Right hindlimb (tissue), 1 donor: Measurements from ENCODE around the gene IFTAP.
"Not testable (repeated sequence)": the region's sequence is repeated elsewhere in the genome, so short reads cannot be mapped to it uniquely, and the experiment has no call there.

ENCODE experiments used
- DNase-seq: peaks from one replicate; pipeline ENCODE4 v3.0.0-alpha.2; 2018

Gene IFTAP

GRCh38 chr11:36594316-36594989 lies at the start of gene IFTAP:
TSS of gene IFTAP (plus strand) at chr11:36594502. CDS start at chr11:36610104, 15,602 bp downstream.
- DNase-seq = peak; percentile 76

DNA sequence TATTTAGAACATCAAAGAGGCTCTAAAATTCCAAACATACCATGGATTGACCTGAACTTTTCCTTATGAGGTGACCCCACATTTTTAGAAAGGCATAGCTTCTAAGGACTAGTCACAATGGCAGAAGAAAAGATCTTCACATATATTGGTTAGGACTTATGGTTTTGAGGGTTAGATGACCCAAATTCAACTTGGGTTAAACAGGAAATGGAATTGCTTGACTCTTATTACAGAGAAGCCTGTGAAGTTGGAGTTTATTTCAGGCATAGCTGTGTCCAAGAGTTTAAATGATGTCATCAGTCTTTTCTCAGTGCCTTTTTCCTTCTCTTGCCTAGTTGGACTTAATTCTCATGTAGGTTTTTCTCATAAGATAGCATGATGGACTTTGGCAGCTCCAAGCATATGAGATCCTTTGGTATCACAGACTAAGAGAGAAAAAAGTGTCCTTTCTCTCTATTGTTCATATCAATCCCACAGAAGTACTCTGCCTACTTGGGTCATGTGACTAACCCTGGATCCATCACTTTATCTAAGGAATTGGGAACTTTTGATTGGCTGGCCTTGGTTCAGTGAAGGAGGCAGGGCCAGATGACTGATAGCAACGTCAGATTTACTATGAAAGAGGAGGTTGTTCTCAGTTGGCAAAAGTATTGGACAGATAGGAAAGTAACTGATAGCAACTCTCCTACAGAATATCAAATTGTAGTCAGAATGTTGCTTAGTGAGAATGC lies 43.8 kb upstream of the IFTAP start:
- DNase-seq = no peak

DNA sequence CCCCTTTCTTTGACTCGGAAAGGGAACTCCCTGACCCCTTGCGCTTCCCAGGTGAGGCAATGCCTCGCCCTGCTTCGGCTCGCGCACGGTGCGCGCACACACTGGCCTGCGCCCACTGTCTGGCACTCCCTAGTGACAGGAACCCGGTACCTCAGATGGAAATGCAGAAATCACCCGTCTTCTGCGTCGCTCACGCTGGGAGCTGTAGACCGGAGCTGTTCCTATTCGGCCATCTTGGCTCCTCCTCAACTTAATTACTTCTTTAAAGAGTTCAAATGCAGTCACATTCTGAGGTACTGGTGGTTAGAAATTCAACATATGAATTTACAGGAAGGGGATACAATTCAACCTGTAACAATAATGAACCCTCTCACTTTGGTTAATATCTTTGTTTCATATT lies 36.9 kb upstream of the IFTAP start:
- not testable (repeated sequence) for DNase-seq

- DNase-seq = no peak
Observed at GRCh38 chr11:36557991-36558390, 36.3 kb upstream of the IFTAP start.

- DNase-seq = no peak
Observed at GRCh38 chr11:36558571-36559413, 35.5 kb upstream of the IFTAP start.

- peak; percentile 59 for DNase-seq
Observed at GRCh38 chr11:36564376-36565030, 29.8 kb upstream of the IFTAP start.

DNA sequence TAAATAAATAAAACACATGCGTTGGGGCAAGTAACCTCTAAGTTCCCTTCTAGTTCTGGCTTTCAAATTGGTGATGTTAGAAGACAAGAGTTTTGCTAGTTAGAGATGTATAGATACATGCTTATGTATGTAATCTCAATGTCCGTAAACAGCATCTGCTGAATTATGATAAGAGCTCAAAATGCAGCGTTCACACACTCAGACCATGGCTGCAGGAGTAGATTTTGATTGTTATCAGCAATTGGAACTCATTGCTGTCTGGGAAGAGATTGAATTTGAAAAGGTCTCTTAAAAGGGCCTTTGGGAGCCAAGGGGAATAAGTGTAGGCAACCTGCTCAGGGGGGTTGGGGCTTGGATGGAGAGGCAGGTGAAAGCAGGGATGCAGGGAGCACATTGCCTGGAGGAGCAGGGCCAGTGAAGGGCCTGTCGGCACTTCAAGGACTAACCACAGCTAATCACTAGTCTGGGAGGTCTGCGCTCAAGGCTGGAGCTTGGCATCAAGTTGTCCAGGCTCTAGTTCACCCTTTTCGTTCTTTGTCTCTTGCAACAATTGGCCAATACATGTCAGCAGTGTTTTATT lies 29.2 kb upstream of the IFTAP start:
- no peak for DNase-seq

- no peak for DNase-seq
Observed at GRCh38 chr11:36566407-36567053, 27.8 kb upstream of the IFTAP start.

DNA sequence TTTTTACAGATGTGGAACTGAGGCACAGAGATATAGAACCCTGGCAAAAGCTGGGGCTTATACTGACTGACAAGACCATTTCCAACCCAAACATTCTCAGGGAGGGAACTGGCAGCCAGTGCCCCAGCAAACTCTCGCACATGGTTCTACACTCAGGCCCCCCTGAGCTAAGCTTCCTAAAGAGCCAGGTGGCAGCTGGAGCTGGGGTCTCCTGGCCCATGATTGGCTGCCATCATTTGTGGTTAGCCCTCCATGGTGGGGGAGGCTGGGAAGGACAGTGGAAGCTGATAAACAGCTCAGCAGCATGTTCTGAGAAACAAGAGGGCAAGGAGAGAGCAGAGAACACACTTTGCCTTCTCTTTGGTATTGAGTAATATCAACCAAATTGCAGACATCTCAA lies 26.6 kb upstream of the IFTAP start, which contains the start of gene RAG1:
Gene RAG1 (plus strand): TSS at position 314 of the 400 bp plus-strand sequence. CDS start 5,298 bp downstream, outside the sequence.
- DNase-seq = no peak

GRCh38 chr11:36569095-36569494 lies 25.2 kb upstream of the IFTAP start:
- DNase-seq = no peak

- DNase-seq = no peak
Observed at GRCh38 chr11:36574486-36574885, 19.8 kb upstream of the IFTAP start.

GRCh38 chr11:36577373-36577772 lies 16.9 kb upstream of the IFTAP start:
- no peak for DNase-seq

- no peak for DNase-seq
Observed at GRCh38 chr11:36577859-36578258, 16.4 kb upstream of the IFTAP start.

- no peak for DNase-seq
Observed at GRCh38 chr11:36578458-36578857, 15.8 kb upstream of the IFTAP start.

GRCh38 chr11:36581536-36581935 lies 12.8 kb upstream of the IFTAP start:
- DNase-seq = no peak

- no peak for DNase-seq
Observed at GRCh38 chr11:36583667-36584066, 10.6 kb upstream of the IFTAP start.

DNA sequence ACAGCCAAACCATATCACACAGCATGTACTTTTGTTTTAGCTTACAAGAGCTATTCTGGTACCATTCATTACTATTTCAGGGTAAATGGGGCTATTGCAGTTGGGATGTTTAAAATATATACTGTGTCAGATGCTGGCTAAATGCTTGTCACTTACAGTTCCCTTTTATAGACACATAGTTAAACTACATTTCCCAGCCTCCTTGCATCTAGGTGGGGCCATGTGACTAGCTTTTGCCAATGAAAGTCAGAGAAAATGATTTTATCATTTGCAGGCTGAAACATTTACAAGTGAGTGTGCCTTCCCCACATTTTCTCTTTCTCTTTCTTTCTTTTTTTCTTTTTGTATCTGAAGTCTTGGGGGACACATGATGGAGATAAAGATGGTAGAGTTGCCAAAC lies 7.8 kb upstream of the IFTAP start:
- DNase-seq = no peak

DNA sequence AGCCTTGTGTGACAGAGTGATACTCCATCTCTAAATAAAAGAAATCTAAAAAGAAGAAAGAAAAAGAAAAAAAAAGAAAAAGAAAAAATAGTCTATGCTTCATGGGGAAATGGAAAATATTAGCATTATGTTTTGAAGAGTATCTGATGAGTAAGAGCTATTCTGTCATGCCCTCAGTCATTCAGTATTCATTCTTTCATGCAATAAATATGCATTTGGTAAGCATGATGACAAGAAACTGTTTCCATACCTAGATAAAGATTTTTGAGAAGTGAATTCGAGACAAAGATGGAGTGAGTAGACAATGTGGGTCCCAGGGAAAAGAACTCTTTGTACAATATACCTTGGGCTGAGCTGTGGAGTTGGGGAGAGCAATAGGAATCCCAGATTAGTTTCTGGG lies 6.2 kb upstream of the IFTAP start:
- DNase-seq = no peak

DNA sequence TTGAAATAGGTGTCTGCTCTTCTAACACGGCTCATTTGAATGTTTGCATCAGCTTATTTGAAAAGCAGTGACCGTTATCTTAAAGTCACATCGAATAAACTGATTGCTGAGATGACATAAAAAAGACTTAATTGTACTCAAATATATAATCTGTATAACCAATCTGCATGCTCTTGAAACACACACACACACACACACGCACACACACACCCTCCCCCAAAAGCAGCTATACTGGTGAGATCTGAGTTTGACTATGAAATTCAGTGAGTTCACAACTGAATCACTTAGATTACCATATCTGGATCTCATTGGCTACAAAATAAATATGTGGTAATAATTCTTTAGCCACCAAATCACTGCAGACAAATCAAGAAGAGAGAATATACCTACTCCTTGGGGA lies 3.8 kb upstream of the IFTAP start:
- no peak for DNase-seq

- DNase-seq = no peak
Observed at GRCh38 chr11:36591433-36591832, 2.9 kb upstream of the IFTAP start.

DNA sequence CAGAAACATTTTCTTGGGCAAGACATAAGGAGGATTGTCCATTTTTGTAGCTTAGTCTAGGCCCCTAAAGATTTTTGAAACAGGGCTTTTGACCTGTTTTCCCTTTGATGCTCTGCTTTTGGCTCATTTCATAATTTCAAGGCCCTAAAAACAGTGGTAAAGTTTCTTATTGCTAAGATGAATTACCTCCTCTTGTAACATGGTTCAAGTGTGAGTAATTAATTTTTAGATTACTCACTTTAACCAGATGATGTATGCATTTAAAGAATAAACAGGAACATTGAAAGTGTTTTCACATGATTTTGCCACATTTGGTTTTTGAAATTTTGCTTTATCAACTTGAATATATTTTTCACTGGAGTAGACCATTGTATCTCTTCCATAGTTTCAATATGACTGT lies 2.6 kb downstream of the IFTAP start:
- no peak for DNase-seq

DNA sequence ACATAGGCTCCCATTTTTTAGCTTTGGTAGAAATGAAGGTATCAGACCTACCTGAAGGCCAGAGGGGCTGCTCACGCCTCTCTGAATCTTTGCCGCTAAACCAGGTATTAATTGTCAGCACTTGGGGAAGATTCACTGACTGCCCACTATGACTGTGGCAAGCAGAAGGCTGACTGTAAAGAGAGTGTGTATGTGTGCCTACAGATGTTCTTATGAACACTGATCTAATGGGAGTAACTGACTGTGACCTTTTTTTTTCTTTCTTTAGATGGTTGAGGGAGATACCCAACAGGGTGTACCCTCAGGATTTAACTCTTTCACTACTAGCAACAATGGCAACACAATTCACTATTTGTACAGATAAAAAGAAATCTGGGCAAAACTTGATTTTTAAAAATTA lies 3.7 kb downstream of the IFTAP start, which contains the start of gene RAG2:
Gene RAG2 (minus strand): TSS at position 186 of the 400 bp plus-strand sequence. CDS start 4,068 bp downstream, outside the sequence.
- no peak for DNase-seq
